ENCODE data around the gene DBP.

The DBP gene

GRCh38 chr19:48600679-48601417 is 36.3 kb downstream of the DBP start:
- Mint-ChIP-seq H3K4me1 (no peaks in the 10 kb centered on the region), H3K9me3 (no peaks in the 10 kb centered on the region), H3K27ac (no peak overlapping the region), H3K4me3 (no peak overlapping the region), H3K36me3 (ENCODE audit: low read depth) (no peaks in the 10 kb centered on the region), H3K27me3 (ENCODE audit: low read depth) (no peaks in the 10 kb centered on the region)
- TF ChIP-seq CTCF (IDR thresholded peaks at IDR 0.05; ENCODE audit: unreplicated experiment in 3 of 3), result no peak

GRCh38 chr19:48598996-48599700 is 38.0 kb downstream of the DBP start:
- no peaks in the 10 kb centered on the region for H3K9me3 Mint-ChIP-seq
- H3K4me1 Mint-ChIP-seq, result no peaks in the 10 kb centered on the region
- no peaks in the 10 kb centered on the region for H3K27me3 Mint-ChIP-seq (ENCODE audit: low read depth)
- no peaks in the 10 kb centered on the region for H3K36me3 Mint-ChIP-seq (ENCODE audit: low read depth)
- no peak overlapping the region for H3K27ac Mint-ChIP-seq
- no peak overlapping the region for H3K4me3 Mint-ChIP-seq
- TF ChIP-seq CTCF (IDR thresholded peaks at IDR 0.05; ENCODE audit: unreplicated experiment in 3 of 3), result no peak

- no peaks in the 10 kb centered on the region for H3K4me1 Mint-ChIP-seq
- H3K4me3 Mint-ChIP-seq, result no peak overlapping the region
- no peak overlapping the region for H3K27ac Mint-ChIP-seq
- TF ChIP-seq CTCF (IDR thresholded peaks at IDR 0.05; ENCODE audit: unreplicated experiment in 3 of 3), result no peak
- H3K36me3 Mint-ChIP-seq (ENCODE audit: low read depth), result no peaks in the 10 kb centered on the region
- peaks cover 4% of the 10 kb centered on the region for H3K27me3 Mint-ChIP-seq (ENCODE audit: low read depth)
- H3K9me3 Mint-ChIP-seq, result no peaks in the 10 kb centered on the region
Observed at GRCh38 chr19:48596679-48597465, 40.3 kb downstream of the DBP start.

- peaks cover 9% of the 10 kb centered on the region for H3K27me3 Mint-ChIP-seq (ENCODE audit: low read depth)
- no peaks in the 10 kb centered on the region for H3K9me3 Mint-ChIP-seq
- H3K36me3 Mint-ChIP-seq (ENCODE audit: low read depth), result no peaks in the 10 kb centered on the region
- no peaks in the 10 kb centered on the region for H3K4me1 Mint-ChIP-seq
- no peak overlapping the region for H3K27ac Mint-ChIP-seq
- TF ChIP-seq CTCF (IDR thresholded peaks at IDR 0.05; ENCODE audit: unreplicated experiment in 3 of 3), result no peak
- H3K4me3 Mint-ChIP-seq, result no peak overlapping the region
Observed at GRCh38 chr19:48596237-48596636, 40.9 kb downstream of the DBP start.

GRCh38 chr19:48595833-48596232 is 41.3 kb downstream of the DBP start:
- Mint-ChIP-seq H3K27me3 (ENCODE audit: low read depth) (peaks cover 13% of the 10 kb centered on the region), H3K36me3 (ENCODE audit: low read depth) (no peaks in the 10 kb centered on the region), H3K4me3 (no peak overlapping the region), H3K9me3 (no peaks in the 10 kb centered on the region), H3K27ac (no peak overlapping the region), H3K4me1 (no peaks in the 10 kb centered on the region)
- no peak for TF ChIP-seq CTCF (IDR thresholded peaks at IDR 0.05; ENCODE audit: unreplicated experiment in 3 of 3)
